GM12865 (cell line): ENCODE measurements around the gene MSMB.

Experiments
- DNase-seq: peaks from one replicate; pipeline ENCODE4 v3.0.0; 2010; ENCODE audit warnings: low read depth
- H3K4me3 ChIP-seq: 2 replicates; pipeline ENCODE4 v1.5.1; 2011; ENCODE audit warnings: mild to moderate bottlenecking, low read depth, low read length, control low read depth
- TF ChIP-seq, protein P1 (sequence below): IDR thresholded peaks from 2 replicates; pipeline ENCODE4 v1.5.1; 2011; ENCODE audit warnings: low read length, control low read depth, low read depth, inconsistent platforms; ENCODE audit not compliant: insufficient read depth; ENCODE audit errors: missing control alignments

Gene MSMB

GRCh38 chr10:46030091-46030937, 15.8 kb downstream of the MSMB start, which contains the start of gene NCOA4:
Gene NCOA4, minus strand, starts transcription at chr10:46030623. Its CDS starts 13,943 bp downstream, at chr10:46016680.
- peak; percentile 99 for DNase-seq
- peak within 1 kb of the TSS; percentile 77 for H3K4me3 ChIP-seq
- TF ChIP-seq, protein P1, sequence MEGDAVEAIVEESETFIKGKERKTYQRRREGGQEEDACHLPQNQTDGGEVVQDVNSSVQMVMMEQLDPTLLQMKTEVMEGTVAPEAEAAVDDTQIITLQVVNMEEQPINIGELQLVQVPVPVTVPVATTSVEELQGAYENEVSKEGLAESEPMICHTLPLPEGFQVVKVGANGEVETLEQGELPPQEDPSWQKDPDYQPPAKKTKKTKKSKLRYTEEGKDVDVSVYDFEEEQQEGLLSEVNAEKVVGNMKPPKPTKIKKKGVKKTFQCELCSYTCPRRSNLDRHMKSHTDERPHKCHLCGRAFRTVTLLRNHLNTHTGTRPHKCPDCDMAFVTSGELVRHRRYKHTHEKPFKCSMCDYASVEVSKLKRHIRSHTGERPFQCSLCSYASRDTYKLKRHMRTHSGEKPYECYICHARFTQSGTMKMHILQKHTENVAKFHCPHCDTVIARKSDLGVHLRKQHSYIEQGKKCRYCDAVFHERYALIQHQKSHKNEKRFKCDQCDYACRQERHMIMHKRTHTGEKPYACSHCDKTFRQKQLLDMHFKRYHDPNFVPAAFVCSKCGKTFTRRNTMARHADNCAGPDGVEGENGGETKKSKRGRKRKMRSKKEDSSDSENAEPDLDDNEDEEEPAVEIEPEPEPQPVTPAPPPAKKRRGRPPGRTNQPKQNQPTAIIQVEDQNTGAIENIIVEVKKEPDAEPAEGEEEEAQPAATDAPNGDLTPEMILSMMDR, result peak; percentile 85

DNA sequence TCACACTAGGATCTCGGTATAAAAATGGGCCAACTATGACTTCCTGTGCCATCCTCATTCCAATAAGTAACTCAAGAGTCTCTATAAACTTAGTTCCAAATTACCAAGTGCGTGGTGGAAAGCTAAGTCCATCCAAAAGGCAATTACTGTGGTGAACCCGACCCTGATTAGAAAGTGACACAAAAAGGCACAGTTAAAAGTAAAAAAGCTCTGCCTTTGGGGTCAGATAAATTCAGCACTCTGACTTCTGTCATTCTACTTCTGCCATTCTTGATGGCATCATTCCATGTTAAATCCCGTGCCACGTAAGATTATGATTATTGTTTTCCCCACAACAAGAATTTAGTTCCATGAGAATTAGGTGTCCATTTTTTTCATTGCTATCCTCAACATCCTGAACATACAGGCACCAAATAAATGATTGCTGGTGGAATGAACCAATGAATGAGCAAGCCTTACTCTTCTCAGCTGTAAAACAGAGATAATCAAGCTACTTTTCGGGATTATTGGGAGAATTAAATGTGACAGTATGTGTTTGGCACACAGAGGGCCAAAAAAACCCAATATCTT, 16.5 kb downstream of the MSMB start:
- TF ChIP-seq, protein P1, result no peak
- peak overlapping the region; percentile 77 for H3K4me3 ChIP-seq
- DNase-seq, result no peak

GRCh38 chr10:46028584-46029460, 17.2 kb downstream of the MSMB start:
- H3K4me3 ChIP-seq, result peak overlapping the region; percentile 77
- peak; percentile 76 for DNase-seq
- TF ChIP-seq, protein P1, result peak; percentile 77

DNA sequence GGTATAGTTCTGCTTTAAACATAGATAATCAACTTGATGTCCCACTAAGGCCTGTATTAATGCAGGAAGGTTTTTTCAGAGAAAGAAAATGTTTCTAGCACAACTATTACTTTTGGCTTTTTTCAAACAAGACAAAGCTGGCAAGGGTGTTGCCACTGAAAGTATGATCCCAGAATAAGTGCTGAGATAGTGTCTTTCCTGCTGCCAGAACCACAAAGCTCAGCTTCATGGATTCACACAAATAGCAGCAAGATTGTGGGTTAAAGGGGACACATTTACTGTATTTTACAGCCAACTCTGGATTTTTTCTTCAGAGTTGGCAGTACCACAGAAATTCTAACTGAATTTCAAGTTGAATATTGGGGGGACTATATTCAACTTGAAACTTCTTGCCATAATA, 20.0 kb downstream of the MSMB start:
- TF ChIP-seq, protein P1, result no peak
- no peak overlapping the region for H3K4me3 ChIP-seq
- no peak for DNase-seq

GRCh38 chr10:46025406-46025805, 20.7 kb downstream of the MSMB start:
- no peak overlapping the region for H3K4me3 ChIP-seq
- no peak for DNase-seq
- TF ChIP-seq, protein P1, result no peak

DNA sequence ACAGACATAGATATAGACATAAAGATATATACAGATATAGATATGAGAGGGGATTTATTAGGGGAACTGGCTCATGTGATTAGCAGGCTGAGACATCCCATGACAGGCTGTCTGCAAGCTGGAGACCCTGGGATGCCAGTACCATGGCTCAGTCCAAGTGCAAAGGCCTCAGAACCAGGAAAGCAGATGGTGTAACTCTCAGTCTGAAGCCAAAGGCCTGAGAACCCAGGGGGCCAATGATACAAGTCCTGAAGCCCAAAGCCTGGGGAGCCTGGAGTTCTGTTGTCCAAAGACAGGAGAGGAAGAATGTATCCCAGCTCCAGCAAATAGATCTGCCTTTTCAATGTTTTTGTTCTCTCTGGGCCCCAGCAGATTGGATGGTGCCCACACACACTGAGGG, 21.1 kb downstream of the MSMB start:
- DNase-seq, result no peak
- TF ChIP-seq, protein P1, result no peak
- H3K4me3 ChIP-seq, result no peak overlapping the region
